HepG2 (cell line): ENCODE results near the gene LUC7L. TPM values are rescaled to one million over a fixed set of nuclear protein-coding genes. Genes with fewer than 3 reads are reported as not detected.
A peak's percentile ranks its signal among the peaks of the same experiment; 100 is the strongest.

Experiments
- MIXL1 ChIP-seq: IDR thresholded peaks from 2 replicates; pipeline ENCODE4 v1.6.1; 2016
- NFE2 ChIP-seq: sonication (generic); formaldehyde crosslinking; IDR thresholded peaks from 2 replicates; pipeline ENCODE4 v1.4.0; 2020; ENCODE audit warnings: missing genetic modification reagents
- NKX3-1 ChIP-seq: sonication (generic); formaldehyde crosslinking; IDR thresholded peaks from 2 replicates; pipeline ENCODE4 v1.5.0; 2020; ENCODE audit warnings: missing genetic modification reagents
- SIN3B ChIP-seq: fragments of 150-350 bp; IDR thresholded peaks from 2 replicates; pipeline ENCODE4 v1.6.1; 2014; ENCODE audit warnings: low read length
- TP53 ChIP-seq: sonication (generic); formaldehyde crosslinking; conservative IDR thresholded peaks from 2 replicates; pipeline ENCODE4 v1.4.0; 2020; ENCODE audit warnings: missing genetic modification reagents
- WIZ ChIP-seq: sonication (generic); formaldehyde crosslinking; IDR thresholded peaks from 2 replicates; pipeline ENCODE4 v1.5.1; 2020; ENCODE audit warnings: mild to moderate bottlenecking, missing genetic modification reagents
- ZBTB21 ChIP-seq: sonication (generic); formaldehyde crosslinking; IDR thresholded peaks from 2 replicates; pipeline ENCODE4 v1.4.0; 2020; ENCODE audit warnings: missing genetic modification reagents
- ZMAT5 ChIP-seq: sonication (generic); formaldehyde crosslinking; IDR thresholded peaks from 2 replicates; pipeline ENCODE4 v1.5.0; 2020; ENCODE audit warnings: mild to moderate bottlenecking, low read depth, missing genetic modification reagents, borderline replicate concordance
- ZNF121 ChIP-seq: sonication (generic); formaldehyde crosslinking; IDR thresholded peaks from 2 replicates; pipeline ENCODE4 v1.5.0; 2020; ENCODE audit warnings: mild to moderate bottlenecking, missing genetic modification reagents
- ZNF281 ChIP-seq: sonication (generic); formaldehyde crosslinking; IDR thresholded peaks from 2 replicates; pipeline ENCODE4 v1.4.0; 2020; ENCODE audit warnings: missing genetic modification reagents, borderline replicate concordance
- ZNF468 ChIP-seq: sonication (generic); formaldehyde crosslinking; IDR thresholded peaks from 2 replicates; pipeline ENCODE4 v1.8.0; 2022; ENCODE audit warnings: mild to moderate bottlenecking, moderate library complexity, missing genetic modification reagents
- polyA plus RNA-seq, 8 experiments: library from polyadenylated mRNA; depleted of rRNA in 3 of 8; stranded (reverse) in 7 of 8; unstranded in 1 of 8; fragments of >200 nt; fragmentation: Illumina TruSeq in 4 of 8; extraction: Trizol in 4 of 8; gene quantifications; 2 replicates each; pipeline versions ENCODE4 v1.2.1 to v1.2.3, GENCODE V29; 2011 to 2016; ENCODE audit warnings: low read depth in 4 of 8, missing spikeins in 1 of 8, mixed read lengths in 1 of 8; ENCODE audit not compliant: insufficient read depth in 1 of 8
- total RNA-seq, 5 experiments: library from RNA; depleted of rRNA; stranded (reverse); fragments of >200 nt; fragmentation: Illumina TruSeq; extraction: Trizol; gene quantifications; 2 replicates each; pipeline ENCODE4 v1.2.3, GENCODE V29; 2016; ENCODE audit warnings: low read depth in 1 of 5
- TF ChIP-seq, protein P1 (sequence below): sonication (generic); formaldehyde crosslinking; IDR thresholded peaks from 2 replicates; pipeline ENCODE4 v1.4.0; 2020; ENCODE audit warnings: missing genetic modification reagents, mild to moderate bottlenecking, borderline replicate concordance
- TF ChIP-seq, protein P2 (sequence below): sonication (generic); formaldehyde crosslinking; IDR thresholded peaks from 2 replicates; pipeline ENCODE4 v1.4.0; 2020; ENCODE audit warnings: missing genetic modification reagents, borderline replicate concordance
- TF ChIP-seq, protein P3 (sequence below): sonication (generic); formaldehyde crosslinking; IDR thresholded peaks from 2 replicates; pipeline ENCODE4 v1.5.0; 2020; ENCODE audit warnings: missing genetic modification reagents
- TF ChIP-seq, protein P4 (sequence below): sonication (generic); formaldehyde crosslinking; IDR thresholded peaks from 2 replicates; pipeline ENCODE4 v1.9.0; 2021; ENCODE audit warnings: missing genetic modification reagents, borderline replicate concordance

The LUC7L gene
- total and polyA plus RNA-seq, 2 of the 13 experiments (the other 11 are each of a cell fraction or from before 2014, with no cell fraction given): 48.7 to 56.9 TPM

GRCh38 chr16:180681-181564, 48.3 kb downstream of the LUC7L start (continued):
- TF ChIP-seq ZNF281 (peak; percentile 60; the same call in 1 of the 2 replicates), SIN3B (no peak), TP53 (CRISPR knock-in tag) (peak; percentile 83; the same call in 1 of the 2 replicates), WIZ (CRISPR knock-in tag) (peak; percentile 78; the same call in 1 of the 2 replicates), ZNF121 (CRISPR knock-in tag) (peak; percentile 64; the same call in 1 of the 2 replicates), ZBTB21 (CRISPR knock-in tag) (no peak), MIXL1 (CRISPR knock-in tag) (peak; percentile 73; the same call in 1 of the 2 replicates), NKX3-1 (CRISPR knock-in tag) (peak; percentile 98), NFE2 (CRISPR knock-in tag) (no peak), ZMAT5 (no peak), ZNF468 (CRISPR knock-in tag) (peak; percentile 94)
- TF ChIP-seq, protein P1, sequence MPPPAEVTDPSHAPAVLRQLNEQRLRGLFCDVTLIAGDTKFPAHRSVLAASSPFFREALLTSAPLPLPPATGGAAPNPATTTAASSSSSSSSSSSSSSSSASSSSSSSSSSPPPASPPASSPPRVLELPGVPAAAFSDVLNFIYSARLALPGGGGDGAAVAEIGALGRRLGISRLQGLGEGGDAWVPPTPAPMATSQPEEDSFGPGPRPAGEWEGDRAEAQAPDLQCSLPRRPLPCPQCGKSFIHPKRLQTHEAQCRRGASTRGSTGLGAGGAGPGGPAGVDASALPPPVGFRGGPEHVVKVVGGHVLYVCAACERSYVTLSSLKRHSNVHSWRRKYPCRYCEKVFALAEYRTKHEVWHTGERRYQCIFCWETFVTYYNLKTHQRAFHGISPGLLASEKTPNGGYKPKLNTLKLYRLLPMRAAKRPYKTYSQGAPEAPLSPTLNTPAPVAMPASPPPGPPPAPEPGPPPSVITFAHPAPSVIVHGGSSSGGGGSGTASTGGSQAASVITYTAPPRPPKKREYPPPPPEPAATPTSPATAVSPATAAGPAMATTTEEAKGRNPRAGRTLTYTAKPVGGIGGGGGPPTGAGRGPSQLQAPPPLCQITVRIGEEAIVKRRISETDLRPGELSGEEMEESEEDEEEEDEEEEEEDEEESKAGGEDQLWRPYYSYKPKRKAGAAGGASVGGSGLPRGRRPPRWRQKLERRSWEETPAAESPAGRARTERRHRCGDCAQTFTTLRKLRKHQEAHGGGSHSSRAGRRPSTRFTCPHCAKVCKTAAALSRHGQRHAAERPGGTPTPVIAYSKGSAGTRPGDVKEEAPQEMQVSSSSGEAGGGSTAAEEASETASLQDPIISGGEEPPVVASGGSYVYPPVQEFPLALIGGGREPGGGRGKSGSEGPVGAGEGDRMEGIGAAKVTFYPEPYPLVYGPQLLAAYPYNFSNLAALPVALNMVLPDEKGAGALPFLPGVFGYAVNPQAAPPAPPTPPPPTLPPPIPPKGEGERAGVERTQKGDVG: peak; percentile 63; the same call in 1 of the 2 replicates
- TF ChIP-seq, protein P2, sequence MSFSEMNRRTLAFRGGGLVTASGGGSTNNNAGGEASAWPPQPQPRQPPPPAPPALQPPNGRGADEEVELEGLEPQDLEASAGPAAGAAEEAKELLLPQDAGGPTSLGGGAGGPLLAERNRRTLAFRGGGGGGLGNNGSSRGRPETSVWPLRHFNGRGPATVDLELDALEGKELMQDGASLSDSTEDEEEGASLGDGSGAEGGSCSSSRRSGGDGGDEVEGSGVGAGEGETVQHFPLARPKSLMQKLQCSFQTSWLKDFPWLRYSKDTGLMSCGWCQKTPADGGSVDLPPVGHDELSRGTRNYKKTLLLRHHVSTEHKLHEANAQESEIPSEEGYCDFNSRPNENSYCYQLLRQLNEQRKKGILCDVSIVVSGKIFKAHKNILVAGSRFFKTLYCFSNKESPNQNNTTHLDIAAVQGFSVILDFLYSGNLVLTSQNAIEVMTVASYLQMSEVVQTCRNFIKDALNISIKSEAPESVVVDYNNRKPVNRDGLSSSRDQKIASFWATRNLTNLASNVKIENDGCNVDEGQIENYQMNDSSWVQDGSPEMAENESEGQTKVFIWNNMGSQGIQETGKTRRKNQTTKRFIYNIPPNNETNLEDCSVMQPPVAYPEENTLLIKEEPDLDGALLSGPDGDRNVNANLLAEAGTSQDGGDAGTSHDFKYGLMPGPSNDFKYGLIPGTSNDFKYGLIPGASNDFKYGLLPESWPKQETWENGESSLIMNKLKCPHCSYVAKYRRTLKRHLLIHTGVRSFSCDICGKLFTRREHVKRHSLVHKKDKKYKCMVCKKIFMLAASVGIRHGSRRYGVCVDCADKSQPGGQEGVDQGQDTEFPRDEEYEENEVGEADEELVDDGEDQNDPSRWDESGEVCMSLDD (CRISPR knock-in tag): peak; percentile 80; the same call in 1 of the 2 replicates
- TF ChIP-seq, protein P3, sequence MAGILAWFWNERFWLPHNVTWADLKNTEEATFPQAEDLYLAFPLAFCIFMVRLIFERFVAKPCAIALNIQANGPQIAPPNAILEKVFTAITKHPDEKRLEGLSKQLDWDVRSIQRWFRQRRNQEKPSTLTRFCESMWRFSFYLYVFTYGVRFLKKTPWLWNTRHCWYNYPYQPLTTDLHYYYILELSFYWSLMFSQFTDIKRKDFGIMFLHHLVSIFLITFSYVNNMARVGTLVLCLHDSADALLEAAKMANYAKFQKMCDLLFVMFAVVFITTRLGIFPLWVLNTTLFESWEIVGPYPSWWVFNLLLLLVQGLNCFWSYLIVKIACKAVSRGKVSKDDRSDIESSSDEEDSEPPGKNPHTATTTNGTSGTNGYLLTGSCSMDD (CRISPR knock-in tag): peak; percentile 97
- TF ChIP-seq, protein P4, sequence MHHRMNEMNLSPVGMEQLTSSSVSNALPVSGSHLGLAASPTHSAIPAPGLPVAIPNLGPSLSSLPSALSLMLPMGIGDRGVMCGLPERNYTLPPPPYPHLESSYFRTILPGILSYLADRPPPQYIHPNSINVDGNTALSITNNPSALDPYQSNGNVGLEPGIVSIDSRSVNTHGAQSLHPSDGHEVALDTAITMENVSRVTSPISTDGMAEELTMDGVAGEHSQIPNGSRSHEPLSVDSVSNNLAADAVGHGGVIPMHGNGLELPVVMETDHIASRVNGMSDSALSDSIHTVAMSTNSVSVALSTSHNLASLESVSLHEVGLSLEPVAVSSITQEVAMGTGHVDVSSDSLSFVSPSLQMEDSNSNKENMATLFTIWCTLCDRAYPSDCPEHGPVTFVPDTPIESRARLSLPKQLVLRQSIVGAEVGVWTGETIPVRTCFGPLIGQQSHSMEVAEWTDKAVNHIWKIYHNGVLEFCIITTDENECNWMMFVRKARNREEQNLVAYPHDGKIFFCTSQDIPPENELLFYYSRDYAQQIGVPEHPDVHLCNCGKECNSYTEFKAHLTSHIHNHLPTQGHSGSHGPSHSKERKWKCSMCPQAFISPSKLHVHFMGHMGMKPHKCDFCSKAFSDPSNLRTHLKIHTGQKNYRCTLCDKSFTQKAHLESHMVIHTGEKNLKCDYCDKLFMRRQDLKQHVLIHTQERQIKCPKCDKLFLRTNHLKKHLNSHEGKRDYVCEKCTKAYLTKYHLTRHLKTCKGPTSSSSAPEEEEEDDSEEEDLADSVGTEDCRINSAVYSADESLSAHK: no peak
